Activated T-cell treated with anti-CD3 and anti-CD28 coated beads, Interleukin-2, amount 50 U/mL, for 24 hours (primary cell): ENCODE measurements around the gene MACF1.

Experiments
- DNase-seq: peaks from one replicate; pipeline ENCODE4 v3.0.0-alpha.2; 2020
- H3K27ac Mint-ChIP-seq: 2 replicates; pipeline ENCODE4 v1.8.0; 2020; ENCODE audit warnings: mild to moderate bottlenecking, mixed read lengths
- H3K27me3 Mint-ChIP-seq: 2 replicates; pipeline ENCODE4 v1.8.0; 2020; ENCODE audit warnings: mixed read lengths
- H3K36me3 Mint-ChIP-seq: 2 replicates; pipeline ENCODE4 v1.8.0; 2020; ENCODE audit warnings: low read depth, mixed read lengths
- H3K4me1 Mint-ChIP-seq: 2 replicates; pipeline ENCODE4 v1.8.0; 2020; ENCODE audit warnings: low read depth, mixed read lengths
- H3K4me3 Mint-ChIP-seq: 2 replicates; pipeline ENCODE4 v1.8.0; 2020; ENCODE audit warnings: mild to moderate bottlenecking, moderate library complexity, mixed read lengths
- H3K9me3 Mint-ChIP-seq: 2 replicates; pipeline ENCODE4 v1.8.0; 2020; ENCODE audit warnings: mixed read lengths

Gene MACF1

DNA sequence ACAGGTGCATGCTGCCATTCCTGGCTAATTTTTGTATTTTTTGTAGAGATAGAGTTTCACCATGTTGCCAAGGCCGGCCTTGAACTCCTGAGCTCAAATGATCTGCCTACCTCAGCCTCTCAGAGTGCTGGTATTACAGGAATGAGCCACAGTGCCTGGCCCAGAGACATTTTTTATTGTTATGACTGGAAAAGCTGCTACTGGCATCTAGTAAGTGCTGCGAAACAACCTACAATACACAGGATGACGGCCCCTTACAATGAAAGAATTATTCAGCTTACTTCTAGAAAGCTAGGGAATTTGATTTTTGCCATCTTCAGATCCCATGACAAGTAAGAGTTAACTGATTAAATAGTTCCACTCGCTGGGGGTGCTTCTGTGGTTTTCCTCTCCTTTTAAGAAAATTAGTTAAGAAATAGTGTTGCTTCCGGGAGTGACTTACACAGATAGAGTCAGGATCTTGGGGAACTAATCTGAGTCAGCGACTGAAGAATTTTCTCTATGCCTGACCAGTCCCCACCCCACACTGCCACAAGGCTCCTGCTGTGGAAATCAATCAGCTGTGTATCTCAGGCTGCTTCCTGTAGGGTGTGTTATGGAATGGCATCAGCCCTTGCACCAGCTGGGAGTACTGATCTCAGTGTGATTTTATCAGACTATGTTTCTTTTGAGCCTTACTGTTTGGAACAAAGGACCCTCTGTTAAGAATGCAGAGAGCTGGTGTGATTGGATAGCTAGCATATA, 194.0 kb downstream of the MACF1 start:
- peaks cover 63% of the 10 kb centered on the region for H3K4me1 Mint-ChIP-seq

DNA sequence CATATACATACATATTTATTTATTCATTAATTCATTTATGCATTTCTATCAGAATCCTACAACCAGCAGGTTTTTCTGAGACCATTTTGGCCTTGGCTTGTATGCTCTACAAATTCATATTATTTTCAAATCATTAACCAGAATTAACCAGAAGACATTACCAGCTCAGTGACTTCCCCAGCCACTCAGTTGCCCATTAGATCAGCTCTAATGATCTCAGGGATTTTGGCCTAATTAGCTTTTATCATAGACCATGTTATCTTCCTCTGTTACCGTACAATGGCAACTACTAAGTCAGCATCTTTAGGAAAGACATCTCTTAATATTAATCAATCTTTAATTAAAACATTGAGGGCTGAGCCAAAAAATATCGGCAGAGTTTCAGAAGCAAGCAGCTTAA, 196.6 kb downstream of the MACF1 start:
- DNase-seq: no peak
- no peaks in the 10 kb centered on the region for H3K27me3 Mint-ChIP-seq
- no peak overlapping the region for H3K4me3 Mint-ChIP-seq
- H3K4me1 Mint-ChIP-seq: peaks cover 51% of the 10 kb centered on the region
- no peaks in the 10 kb centered on the region for H3K9me3 Mint-ChIP-seq
- no peak overlapping the region for H3K27ac Mint-ChIP-seq
- peaks cover 14% of the 10 kb centered on the region for H3K36me3 Mint-ChIP-seq

More for the DNA sequence above, 194.0 kb downstream of the MACF1 start:
- Mint-ChIP-seq H3K4me3 (peak overlapping the region; percentile 45), H3K27ac (peak overlapping the region; percentile 93), H3K36me3 (peaks cover 21% of the 10 kb centered on the region), H3K27me3 (no peaks in the 10 kb centered on the region), H3K9me3 (no peaks in the 10 kb centered on the region)
- DNase-seq: peak; percentile 41

DNA sequence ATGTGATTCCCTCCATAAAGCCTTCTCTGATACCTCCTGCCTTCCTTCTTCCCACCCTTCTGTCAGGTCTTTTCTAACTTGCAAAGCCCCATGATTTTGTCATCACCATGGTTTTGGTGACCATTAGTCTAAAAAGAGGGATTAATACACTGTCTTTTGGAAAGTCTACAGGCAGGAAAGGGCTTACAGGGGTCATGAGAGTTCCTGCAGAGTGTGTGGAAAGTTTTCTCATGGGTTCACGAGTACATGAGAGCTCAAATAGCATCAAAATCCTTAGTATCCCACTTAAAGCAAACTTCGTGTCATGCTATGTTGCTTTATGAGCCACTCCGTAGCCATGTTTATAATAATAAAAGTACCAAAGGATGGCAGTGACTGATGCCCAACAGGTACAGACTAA, 200.4 kb downstream of the MACF1 start:
- H3K4me1 Mint-ChIP-seq: peaks cover 40% of the 10 kb centered on the region
- H3K4me3 Mint-ChIP-seq: no peak overlapping the region
- no peak for DNase-seq
- H3K9me3 Mint-ChIP-seq: no peaks in the 10 kb centered on the region
- H3K27ac Mint-ChIP-seq: no peak overlapping the region
- peaks cover 8% of the 10 kb centered on the region for H3K36me3 Mint-ChIP-seq
- H3K27me3 Mint-ChIP-seq: no peaks in the 10 kb centered on the region

DNA sequence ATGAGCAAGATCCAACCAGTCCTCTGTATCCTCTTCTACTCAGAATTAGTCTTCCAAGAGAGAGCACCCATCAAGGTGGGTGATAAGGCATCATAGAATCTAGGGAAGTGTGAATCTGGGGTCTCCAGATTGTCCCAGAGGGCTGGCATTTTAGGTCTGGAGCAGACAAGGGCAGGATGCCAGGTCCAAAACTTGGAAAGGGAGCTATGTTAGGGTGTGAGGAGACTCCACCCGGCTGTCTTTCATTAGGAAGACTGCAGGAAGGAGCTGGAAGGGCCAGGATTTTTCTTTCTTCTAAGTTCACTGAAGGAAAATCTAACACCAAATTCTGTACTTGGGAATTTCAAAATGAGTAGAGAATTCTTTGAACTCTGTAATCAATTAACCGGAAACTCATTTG, 200.9 kb downstream of the MACF1 start:
- Mint-ChIP-seq H3K4me1 (peaks cover 43% of the 10 kb centered on the region), H3K27ac (no peak overlapping the region), H3K27me3 (no peaks in the 10 kb centered on the region), H3K36me3 (peaks cover 10% of the 10 kb centered on the region), H3K9me3 (no peaks in the 10 kb centered on the region), H3K4me3 (no peak overlapping the region)
- no peak for DNase-seq

DNA sequence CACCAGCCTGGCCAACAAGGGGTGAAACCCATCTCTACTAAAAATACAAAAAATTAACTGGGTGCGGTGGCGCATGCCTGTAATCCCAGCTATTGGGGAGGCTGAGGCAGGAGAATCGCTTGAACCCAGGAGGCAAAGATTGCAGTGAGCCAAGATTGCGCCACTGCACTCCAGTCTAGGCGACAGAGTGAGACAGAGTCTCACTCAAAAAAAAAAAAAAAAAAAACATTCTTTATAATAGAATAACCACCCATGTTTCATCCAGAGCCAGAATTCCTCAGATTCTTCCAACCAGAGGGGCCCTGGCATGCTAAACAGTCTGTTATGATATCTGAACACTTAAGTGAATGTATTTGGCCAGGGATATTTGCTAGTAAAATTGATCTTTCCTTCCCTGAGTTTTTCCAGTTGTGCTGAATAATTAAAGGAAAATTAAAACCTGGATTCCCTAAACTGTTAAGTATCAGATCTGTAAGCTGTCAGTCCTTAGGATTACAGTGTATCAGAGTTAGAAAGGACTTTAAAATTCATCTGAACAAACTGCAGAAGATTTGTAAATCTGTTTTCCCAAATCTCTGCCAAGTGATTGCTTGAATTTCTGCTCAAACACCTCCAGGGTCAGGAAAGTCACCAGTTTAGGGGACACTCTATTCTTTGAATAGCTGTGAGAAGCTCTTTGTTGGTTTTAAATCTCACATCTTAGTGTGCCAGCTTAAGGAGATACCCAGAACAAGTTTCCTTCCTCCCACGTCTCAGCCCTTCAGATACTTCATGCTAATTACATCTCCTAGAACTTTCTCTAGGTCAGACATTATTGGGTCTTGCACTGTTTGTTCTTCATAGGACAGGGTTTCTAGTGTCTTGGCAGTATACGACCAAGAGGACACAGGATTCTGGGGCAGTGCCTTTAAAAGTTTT, 202.3 kb downstream of the MACF1 start:
- Mint-ChIP-seq H3K36me3 (peaks cover 18% of the 10 kb centered on the region), H3K27ac (no peak overlapping the region), H3K4me1 (peaks cover 53% of the 10 kb centered on the region), H3K9me3 (no peaks in the 10 kb centered on the region), H3K27me3 (no peaks in the 10 kb centered on the region), H3K4me3 (peak overlapping the region; percentile 83)
- no peak for DNase-seq

DNA sequence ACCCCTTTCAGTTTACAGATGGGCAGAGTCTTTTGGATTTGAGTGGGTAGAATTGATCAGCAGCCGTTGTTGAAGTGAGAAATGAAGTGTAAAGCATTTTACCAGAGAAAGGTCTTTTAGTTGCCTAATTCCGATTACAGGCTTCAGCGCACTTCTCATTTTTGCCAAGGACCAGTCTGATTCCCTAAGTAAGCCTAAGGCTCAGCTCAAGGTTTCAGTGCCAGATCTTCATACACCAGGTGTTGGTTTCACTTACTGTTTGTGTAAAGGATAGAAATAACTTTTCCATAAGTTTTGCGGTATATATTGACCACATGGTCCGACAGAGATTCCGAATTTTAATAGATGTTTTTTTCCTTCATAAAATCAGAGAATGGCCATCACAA, 203.0 kb downstream of the MACF1 start:
- Mint-ChIP-seq H3K4me1 (peaks cover 60% of the 10 kb centered on the region), H3K9me3 (no peaks in the 10 kb centered on the region), H3K36me3 (peaks cover 25% of the 10 kb centered on the region), H3K4me3 (peak overlapping the region; percentile 83), H3K27ac (no peak overlapping the region), H3K27me3 (no peaks in the 10 kb centered on the region)
- no peak for DNase-seq

DNA sequence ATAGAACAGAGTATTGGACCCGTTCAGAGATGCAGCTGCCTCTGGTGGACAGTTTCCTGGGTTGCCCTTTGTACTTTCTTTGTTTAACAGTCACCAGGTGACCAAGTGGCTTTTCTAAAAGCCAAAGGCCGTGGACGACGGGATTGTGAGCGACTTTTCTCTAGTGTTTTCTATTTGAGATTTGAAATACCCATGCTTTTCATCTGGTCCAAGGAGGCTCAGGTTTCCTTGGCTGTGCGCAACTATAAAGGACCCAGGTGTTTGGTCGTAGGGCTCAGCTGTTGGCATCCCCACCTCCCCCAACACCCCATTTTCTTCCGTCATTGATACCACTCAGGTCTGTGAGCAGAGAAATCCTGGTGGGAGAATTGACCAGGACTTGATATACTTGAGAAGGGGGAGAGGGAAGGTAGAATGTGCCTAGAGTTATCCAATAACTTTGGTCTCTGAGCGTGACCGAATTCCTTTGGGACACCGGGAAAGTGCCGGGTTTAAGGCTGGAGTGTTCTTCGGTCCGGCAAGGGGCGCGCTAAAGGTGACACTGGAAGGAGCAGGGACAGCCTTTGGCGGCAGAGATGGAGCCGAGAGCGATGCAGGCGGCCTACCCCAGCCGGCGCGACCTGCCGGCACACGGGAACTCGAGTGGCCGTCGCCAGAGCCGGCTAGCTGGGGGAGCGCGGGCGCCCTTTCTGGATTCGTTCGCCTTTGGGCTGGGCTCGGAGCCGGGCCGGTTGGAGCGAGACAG, 203.6 kb downstream of the MACF1 start:
- Mint-ChIP-seq H3K4me3 (peak overlapping the region; percentile 83), H3K36me3 (peaks cover 28% of the 10 kb centered on the region), H3K27ac (peak overlapping the region; percentile 67), H3K27me3 (no peaks in the 10 kb centered on the region), H3K9me3 (no peaks in the 10 kb centered on the region), H3K4me1 (peaks cover 63% of the 10 kb centered on the region)
- DNase-seq: no peak

DNA sequence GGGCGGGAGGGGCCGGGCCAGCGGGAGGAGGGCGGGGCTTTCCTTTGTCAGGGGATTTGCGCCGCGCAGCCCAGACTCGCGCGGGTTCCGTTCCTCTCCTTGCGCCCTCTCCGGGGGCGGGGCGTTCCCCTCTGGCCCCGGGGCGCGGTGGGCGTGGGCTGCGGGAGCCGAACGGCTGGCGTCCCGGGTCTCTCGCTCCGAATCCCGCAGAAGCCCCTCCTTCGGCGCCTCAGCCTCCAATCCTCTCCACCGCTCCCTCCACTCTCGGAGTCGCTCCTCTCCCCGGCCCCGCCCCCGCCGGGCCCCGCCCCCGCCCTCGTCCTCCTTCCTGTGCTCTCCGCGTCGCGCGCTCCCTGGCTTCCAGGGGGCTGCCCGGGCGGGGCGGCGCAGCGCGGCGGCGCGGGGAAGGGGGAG, 204.2 kb downstream of the MACF1 start:
- peak overlapping the region; percentile 83 for H3K4me3 Mint-ChIP-seq
- DNase-seq: peak; percentile 87
- no peak overlapping the region for H3K27ac Mint-ChIP-seq
- peaks cover 27% of the 10 kb centered on the region for H3K36me3 Mint-ChIP-seq
- H3K27me3 Mint-ChIP-seq: no peaks in the 10 kb centered on the region
- peaks cover 63% of the 10 kb centered on the region for H3K4me1 Mint-ChIP-seq
- no peaks in the 10 kb centered on the region for H3K9me3 Mint-ChIP-seq

DNA sequence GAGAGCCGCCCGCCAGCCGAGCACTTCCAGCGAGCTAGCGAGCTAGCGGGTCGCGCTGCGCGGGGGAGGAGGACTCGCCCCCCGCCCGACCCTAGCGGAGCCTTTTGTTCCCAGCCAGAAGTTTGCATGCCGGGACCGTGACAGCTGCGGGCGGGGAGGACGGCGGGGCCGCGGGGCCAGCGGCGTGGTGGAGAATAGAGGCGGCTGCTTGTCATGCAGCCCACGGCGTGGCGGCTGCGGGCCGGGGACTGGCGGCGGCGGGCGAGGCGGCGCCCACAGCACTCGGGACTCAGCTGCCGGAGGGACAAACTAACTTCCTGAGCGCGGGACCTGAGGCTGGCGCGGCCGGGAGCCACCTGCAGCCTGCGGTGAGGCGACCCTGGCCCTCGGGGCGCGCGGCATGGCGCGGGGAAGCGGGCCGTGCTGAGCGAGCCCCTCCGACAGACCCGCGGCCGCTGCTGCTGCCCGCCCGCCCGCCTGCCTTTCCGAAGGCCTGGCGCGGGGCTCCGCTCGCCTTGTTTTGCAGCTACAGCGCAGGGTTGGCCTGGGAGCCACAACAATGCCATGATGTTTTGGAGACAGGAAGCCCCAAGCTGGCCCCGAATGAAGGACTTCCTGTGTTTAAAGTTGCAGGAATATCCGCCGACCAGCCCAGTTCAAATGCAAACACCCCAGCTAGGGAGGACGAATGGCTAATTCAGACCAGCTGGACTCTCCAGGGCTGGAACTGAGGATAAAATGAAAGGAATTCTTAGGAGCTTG, 204.7 kb downstream of the MACF1 start:
- peaks cover 69% of the 10 kb centered on the region for H3K4me1 Mint-ChIP-seq
- H3K9me3 Mint-ChIP-seq: no peaks in the 10 kb centered on the region
- no peaks in the 10 kb centered on the region for H3K27me3 Mint-ChIP-seq
- peak overlapping the region; percentile 73 for H3K4me3 Mint-ChIP-seq
- DNase-seq: no peak
- peaks cover 32% of the 10 kb centered on the region for H3K36me3 Mint-ChIP-seq
- peak overlapping the region; percentile 50 for H3K27ac Mint-ChIP-seq

DNA sequence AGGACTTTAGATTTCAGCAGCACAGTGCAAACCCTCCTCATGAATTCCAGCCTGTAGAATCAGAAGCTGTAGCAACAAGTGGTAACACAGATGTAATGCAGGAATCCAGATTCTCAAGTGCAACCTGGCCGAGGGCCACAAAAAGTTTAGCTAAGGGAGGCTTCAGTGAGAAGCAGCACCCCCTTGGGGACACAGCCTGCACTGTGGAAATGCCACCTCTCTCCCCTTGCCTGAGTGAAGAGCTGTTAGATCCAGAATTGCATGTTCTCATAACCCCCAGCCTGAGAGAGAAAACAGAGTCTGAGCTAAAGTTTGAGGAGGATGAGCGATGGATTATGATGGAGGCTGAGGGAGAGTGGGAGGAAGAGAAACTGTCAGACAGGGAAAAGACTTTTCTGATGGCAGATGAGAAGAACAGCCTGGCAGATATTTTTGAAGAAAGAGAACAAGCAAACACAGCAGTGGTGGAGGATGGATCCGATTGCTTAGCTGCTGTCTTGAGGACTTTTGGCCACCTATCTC, 206.5 kb downstream of the MACF1 start:
- peak overlapping the region; percentile 0 for H3K4me3 Mint-ChIP-seq
- H3K27me3 Mint-ChIP-seq: no peaks in the 10 kb centered on the region
- DNase-seq: peak; percentile 64
- H3K27ac Mint-ChIP-seq: peak overlapping the region; percentile 1
- no peaks in the 10 kb centered on the region for H3K9me3 Mint-ChIP-seq
- H3K4me1 Mint-ChIP-seq: peaks cover 66% of the 10 kb centered on the region
- H3K36me3 Mint-ChIP-seq: peaks cover 42% of the 10 kb centered on the region

DNA sequence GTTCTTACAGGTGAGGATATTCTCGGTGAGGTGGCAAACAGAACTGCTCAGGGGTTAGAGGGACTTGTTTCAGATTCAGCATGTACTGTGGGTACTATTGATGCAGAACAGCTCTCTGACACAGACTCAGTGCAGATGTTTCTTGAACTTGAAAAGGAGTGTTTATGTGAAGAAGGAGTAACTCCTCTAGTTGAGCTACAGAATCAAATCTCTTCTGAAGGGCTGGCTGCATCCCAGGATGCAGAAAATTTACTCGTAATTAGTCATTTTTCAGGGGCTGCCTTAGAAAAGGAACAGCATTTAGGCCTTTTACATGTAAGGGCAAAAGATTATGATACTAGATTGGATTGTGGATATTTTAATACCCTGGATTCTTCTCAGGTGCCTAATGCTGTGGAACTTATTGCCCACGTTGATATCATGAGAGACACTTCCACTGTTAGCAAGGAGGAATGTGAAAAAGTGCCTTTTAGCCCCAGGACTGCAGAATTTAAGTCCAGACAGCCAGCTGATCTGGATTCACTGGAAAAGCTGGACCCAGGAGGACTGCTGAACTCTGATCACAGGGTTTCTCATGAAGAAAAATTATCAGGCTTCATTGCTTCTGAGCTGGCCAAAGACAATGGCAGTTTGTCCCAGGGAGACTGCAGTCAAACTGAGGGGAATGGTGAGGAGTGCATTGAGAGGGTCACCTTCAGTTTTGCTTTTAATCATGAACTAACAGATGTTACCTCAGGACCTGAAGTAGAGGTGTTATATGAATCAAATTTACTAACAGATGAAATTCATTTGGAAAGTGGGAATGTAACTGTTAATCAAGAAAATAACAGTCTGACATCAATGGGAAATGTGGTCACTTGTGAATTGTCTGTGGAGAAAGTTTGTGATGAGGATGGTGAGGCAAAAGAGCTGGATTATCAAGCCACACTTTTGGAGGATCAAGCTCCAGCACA, 207.3 kb downstream of the MACF1 start:
- Mint-ChIP-seq H3K27ac (peak overlapping the region; percentile 82), H3K4me3 (peak overlapping the region; percentile 28), H3K27me3 (no peaks in the 10 kb centered on the region), H3K9me3 (no peaks in the 10 kb centered on the region), H3K4me1 (peaks cover 67% of the 10 kb centered on the region), H3K36me3 (peaks cover 44% of the 10 kb centered on the region)
- DNase-seq: no peak

DNA sequence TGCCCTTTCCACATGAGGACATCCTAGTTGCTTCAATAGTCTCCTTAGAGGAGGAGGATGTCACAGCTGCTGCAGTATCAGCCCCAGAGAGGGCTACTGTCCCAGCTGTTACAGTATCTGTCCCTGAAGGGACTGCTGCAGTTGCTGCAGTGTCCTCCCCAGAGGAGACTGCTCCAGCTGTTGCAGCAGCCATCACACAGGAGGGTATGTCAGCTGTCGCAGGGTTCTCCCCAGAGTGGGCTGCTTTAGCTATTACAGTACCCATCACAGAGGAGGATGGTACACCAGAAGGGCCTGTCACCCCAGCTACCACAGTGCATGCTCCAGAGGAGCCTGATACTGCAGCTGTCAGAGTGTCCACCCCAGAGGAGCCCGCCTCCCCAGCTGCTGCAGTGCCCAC, 208.4 kb downstream of the MACF1 start:
- Mint-ChIP-seq H3K36me3 (peaks cover 47% of the 10 kb centered on the region), H3K9me3 (no peaks in the 10 kb centered on the region), H3K4me1 (peaks cover 56% of the 10 kb centered on the region), H3K27ac (no peak overlapping the region), H3K27me3 (no peaks in the 10 kb centered on the region), H3K4me3 (no peak overlapping the region)
- no peak for DNase-seq
